ENCODE results near the gene CPA5. TPM values are rescaled to one million over a fixed set of nuclear protein-coding genes. Genes with fewer than 3 reads are reported as not detected.

CPA5 gene
- polyA plus RNA-seq, 2 donors = 0.01 to 0.04 TPM

DNA sequence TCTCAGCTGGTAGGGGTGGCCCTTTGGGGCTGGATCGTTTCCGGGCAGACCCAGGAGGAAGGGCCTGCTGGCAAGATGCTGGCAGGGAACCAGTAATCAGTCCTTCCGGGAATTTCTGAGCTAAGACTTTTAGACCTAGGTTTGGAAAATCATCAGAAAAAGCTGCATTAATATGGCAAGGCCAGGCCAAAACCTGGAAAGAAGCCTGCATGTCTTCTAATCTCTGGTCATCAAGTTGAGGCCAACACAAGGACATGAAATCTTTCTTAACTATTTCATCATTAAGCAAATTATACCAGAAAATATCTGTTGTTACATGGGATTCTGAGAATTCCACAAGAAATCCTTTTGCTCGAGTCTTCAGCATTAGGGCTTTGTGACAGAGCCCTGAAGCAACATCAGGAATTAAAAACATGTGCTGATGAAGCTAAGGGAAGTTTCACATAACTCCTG lies 55.5 kb downstream of the CPA5 start:
- Histone ChIP-seq H3K9me3 (ENCODE audit: control insufficient read depth in 2 of 2, insufficient read depth in 1 of 2, low read depth in 1 of 2, low read length in 1 of 2) (no peaks in the 10 kb centered on the region), H3K36me3 (ENCODE audit: control insufficient read depth in 2 of 2, insufficient read depth in 2 of 2, low read length in 1 of 2) (no peaks in the 10 kb centered on the region), H3K27ac (ENCODE audit: low read depth in 2 of 2, low read length in 1 of 2) (no peak overlapping the region), H3K4me1 (ENCODE audit: control insufficient read depth in 2 of 2, insufficient read depth in 2 of 2, low read length in 1 of 2) (no peaks in the 10 kb centered on the region), H3K4me3 (ENCODE audit: low read depth in 1 of 2, low read length in 2 of 2) (no peak overlapping the region), H3K27me3 (ENCODE audit: control insufficient read depth in 1 of 2, insufficient read depth in 2 of 2, low read length in 2 of 2) (no peaks in the 10 kb centered on the region)
- 59 to 86% methylated on average over 4 of the region's 4 CpGs for WGBS, 2 donors

DNA sequence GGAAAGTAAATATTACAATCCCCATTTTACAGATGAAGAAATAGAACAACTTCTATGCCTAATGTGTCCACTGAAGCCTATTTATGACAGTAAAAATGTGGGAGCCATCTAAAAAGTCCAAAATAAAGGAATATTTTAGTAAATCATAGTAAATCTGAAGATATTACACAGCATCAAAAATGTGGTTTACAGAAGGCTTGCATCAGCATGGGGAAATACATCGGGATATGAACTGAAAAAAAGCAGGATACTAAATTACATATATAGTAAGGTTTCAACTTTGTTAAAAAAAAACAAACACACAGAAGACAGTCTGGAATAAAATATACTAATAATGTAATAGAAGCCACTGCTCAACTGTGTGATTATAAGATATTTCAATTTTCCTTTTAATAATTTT lies 56.5 kb downstream of the CPA5 start:
- no peaks in the 10 kb centered on the region for H3K27me3 ChIP-seq (ENCODE audit: control insufficient read depth in 1 of 2, insufficient read depth in 2 of 2, low read length in 2 of 2)
- H3K36me3 ChIP-seq (ENCODE audit: control insufficient read depth in 2 of 2, insufficient read depth in 2 of 2, low read length in 1 of 2) = no peaks in the 10 kb centered on the region
- H3K4me1 ChIP-seq (ENCODE audit: control insufficient read depth in 2 of 2, insufficient read depth in 2 of 2, low read length in 1 of 2) = no peaks in the 10 kb centered on the region
- no peaks in the 10 kb centered on the region for H3K9me3 ChIP-seq (ENCODE audit: control insufficient read depth in 2 of 2, insufficient read depth in 1 of 2, low read depth in 1 of 2, low read length in 1 of 2)
- H3K4me3 ChIP-seq (ENCODE audit: low read depth in 1 of 2, low read length in 2 of 2) = no peak overlapping the region
- WGBS, 2 donors = 88 to 92% methylated on average over 1 of the region's 1 CpG
- no peak overlapping the region for H3K27ac ChIP-seq (ENCODE audit: low read depth in 2 of 2, low read length in 1 of 2)

DNA sequence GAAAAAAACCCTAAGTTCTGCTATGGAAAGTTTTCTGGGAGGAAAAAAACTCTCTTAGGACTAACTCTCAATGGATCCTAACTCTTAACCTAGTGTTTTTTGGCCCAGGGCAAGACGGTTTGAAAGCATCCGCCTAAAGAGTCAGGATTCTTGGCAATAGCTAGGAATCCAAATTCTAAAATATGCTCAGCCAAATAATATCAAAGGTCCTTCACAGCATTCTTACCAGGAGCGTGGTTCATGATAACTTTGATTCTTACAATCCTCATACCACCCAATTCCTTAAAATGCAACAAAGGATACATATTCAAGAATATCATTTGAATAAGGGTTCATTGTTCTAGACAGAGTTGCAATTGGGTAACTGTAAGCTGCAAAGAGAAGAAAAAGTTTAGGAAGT lies 57.0 kb downstream of the CPA5 start:
- Histone ChIP-seq H3K27me3 (ENCODE audit: control insufficient read depth in 1 of 2, insufficient read depth in 2 of 2, low read length in 2 of 2) (no peaks in the 10 kb centered on the region), H3K27ac (ENCODE audit: low read depth in 2 of 2, low read length in 1 of 2) (no peak overlapping the region), H3K4me3 (ENCODE audit: low read depth in 1 of 2, low read length in 2 of 2) (no peak overlapping the region), H3K4me1 (ENCODE audit: control insufficient read depth in 2 of 2, insufficient read depth in 2 of 2, low read length in 1 of 2) (no peaks in the 10 kb centered on the region), H3K36me3 (ENCODE audit: control insufficient read depth in 2 of 2, insufficient read depth in 2 of 2, low read length in 1 of 2) (no peaks in the 10 kb centered on the region), H3K9me3 (ENCODE audit: control insufficient read depth in 2 of 2, insufficient read depth in 1 of 2, low read depth in 1 of 2, low read length in 1 of 2) (no peaks in the 10 kb centered on the region)
- WGBS, 2 donors = 68 to 86% methylated on average over 3 of the region's 3 CpGs

DNA sequence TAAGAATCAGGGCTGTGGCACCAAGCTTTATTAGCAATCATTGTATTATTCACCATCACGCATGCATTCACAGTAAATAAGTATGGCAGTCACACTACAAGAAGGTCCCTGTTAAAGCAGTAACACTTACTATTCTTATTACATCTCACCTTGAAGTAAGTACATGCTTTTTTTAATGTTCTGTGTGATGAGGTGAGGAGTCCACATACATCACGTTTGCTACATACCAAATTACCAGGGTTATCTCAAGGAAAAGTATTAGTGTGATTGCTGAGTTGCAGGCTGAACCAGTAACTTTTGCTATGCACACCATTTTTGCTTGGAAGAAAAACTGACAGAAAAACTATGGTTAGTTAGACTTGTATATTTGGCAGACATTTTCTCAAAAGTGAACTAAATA lies 60.4 kb downstream of the CPA5 start:
- Histone ChIP-seq H3K36me3 (ENCODE audit: control insufficient read depth in 2 of 2, insufficient read depth in 2 of 2, low read length in 1 of 2) (no peaks in the 10 kb centered on the region), H3K4me1 (ENCODE audit: control insufficient read depth in 2 of 2, insufficient read depth in 2 of 2, low read length in 1 of 2) (no peaks in the 10 kb centered on the region), H3K27ac (ENCODE audit: low read depth in 2 of 2, low read length in 1 of 2) (no peak overlapping the region), H3K9me3 (ENCODE audit: control insufficient read depth in 2 of 2, insufficient read depth in 1 of 2, low read depth in 1 of 2, low read length in 1 of 2) (no peaks in the 10 kb centered on the region), H3K4me3 (ENCODE audit: low read depth in 1 of 2, low read length in 2 of 2) (no peak overlapping the region), H3K27me3 (ENCODE audit: control insufficient read depth in 1 of 2, insufficient read depth in 2 of 2, low read length in 2 of 2) (no peaks in the 10 kb centered on the region)
- WGBS, 2 donors = 90 to 93% methylated on average over 2 of the region's 2 CpGs

DNA sequence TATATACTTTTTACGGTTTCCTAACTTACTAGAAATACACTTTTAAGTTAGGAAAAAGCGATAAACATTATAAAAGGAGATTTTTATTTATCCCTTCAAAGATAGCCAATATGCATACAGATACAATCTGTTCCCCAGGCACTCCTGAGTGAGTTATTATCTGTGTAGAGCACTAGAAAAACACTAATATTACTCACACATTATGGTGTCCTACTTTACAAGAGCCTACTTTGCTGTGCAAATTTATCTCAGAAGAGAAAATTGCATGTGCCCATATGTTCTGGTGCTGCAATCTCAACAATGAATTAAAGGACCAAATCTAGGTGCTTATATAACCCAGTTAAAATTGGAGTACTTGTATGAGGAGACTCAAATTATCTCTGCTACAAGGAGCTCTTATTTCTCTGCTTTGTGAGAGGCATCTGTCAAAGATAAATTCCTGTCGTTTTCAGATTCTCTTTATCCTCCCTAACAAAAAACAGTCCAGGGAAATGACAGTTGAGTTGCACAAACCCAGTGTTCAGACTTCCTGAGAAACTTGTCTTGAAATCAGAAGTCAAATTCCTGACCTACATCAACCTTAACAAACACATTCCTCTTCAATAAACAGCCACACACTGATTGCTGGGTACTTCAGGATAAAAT lies 64.6 kb downstream of the CPA5 start:
- Histone ChIP-seq H3K9me3 (ENCODE audit: control insufficient read depth in 2 of 2, insufficient read depth in 1 of 2, low read depth in 1 of 2, low read length in 1 of 2) (no peaks in the 10 kb centered on the region), H3K27ac (ENCODE audit: low read depth in 2 of 2, low read length in 1 of 2) (no peak overlapping the region), H3K27me3 (ENCODE audit: control insufficient read depth in 1 of 2, insufficient read depth in 2 of 2, low read length in 2 of 2) (no peaks in the 10 kb centered on the region), H3K36me3 (ENCODE audit: control insufficient read depth in 2 of 2, insufficient read depth in 2 of 2, low read length in 1 of 2) (no peaks in the 10 kb centered on the region), H3K4me1 (ENCODE audit: control insufficient read depth in 2 of 2, insufficient read depth in 2 of 2, low read length in 1 of 2) (no peaks in the 10 kb centered on the region), H3K4me3 (ENCODE audit: low read depth in 1 of 2, low read length in 2 of 2) (no peak overlapping the region)
- 75 to 76% methylated on average over 3 of the region's 3 CpGs for WGBS, 2 donors

DNA sequence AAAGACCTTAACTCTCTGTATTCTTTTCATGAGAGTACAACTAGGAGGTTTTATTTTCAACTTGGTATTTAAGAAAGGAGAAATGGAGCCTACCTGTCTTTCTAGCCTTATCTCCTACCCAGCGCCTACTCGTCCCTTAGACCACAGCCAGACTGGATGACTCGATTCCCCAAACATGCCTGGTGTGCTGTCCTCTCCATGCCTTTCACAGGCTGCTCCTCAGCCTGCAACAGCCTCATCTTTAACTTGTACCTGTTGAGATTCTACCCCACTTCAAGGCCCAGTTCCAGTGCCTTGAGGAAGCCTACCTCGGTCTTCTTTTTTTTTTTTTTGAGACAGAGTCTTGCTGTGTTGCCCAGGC lies 65.1 kb downstream of the CPA5 start:
- Histone ChIP-seq H3K4me3 (ENCODE audit: low read depth in 1 of 2, low read length in 2 of 2) (no peak overlapping the region), H3K4me1 (ENCODE audit: control insufficient read depth in 2 of 2, insufficient read depth in 2 of 2, low read length in 1 of 2) (no peaks in the 10 kb centered on the region), H3K36me3 (ENCODE audit: control insufficient read depth in 2 of 2, insufficient read depth in 2 of 2, low read length in 1 of 2) (no peaks in the 10 kb centered on the region), H3K27ac (ENCODE audit: low read depth in 2 of 2, low read length in 1 of 2) (no peak overlapping the region), H3K27me3 (ENCODE audit: control insufficient read depth in 1 of 2, insufficient read depth in 2 of 2, low read length in 2 of 2) (no peaks in the 10 kb centered on the region), H3K9me3 (ENCODE audit: control insufficient read depth in 2 of 2, insufficient read depth in 1 of 2, low read depth in 1 of 2, low read length in 1 of 2) (no peaks in the 10 kb centered on the region)
- WGBS, 2 donors = 92 to 93% methylated on average over 4 of the region's 4 CpGs

DNA sequence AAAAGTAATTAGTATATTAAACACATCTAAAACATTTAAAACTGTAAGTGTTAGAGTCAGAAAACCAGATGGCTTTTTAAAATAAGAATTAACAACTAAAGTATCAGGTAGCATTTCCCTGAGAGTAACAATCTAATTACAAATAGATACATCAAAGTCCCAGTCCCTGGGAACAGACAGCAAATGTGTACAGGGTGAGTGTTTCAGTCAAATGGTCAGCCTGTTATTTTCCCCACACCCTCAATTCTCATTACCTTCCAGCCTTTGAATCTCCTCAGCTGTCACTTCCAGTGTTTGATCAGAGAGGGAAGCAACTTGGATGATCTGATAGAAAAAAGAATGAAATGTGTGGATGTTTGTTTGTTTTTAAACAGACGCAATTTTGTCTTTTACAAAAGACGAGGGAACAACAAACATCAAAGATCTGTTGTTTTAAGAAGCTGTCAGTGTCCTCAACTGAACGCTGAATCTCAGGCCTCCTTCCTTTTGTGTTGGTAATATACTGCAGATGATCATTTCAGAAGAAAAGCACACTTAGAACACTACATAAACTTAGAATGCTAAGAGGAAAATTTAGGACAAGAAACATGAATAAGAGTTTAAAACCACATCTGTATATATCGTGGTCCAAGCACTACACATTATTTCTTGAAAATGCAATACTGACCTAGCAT lies 66.4 kb downstream of the CPA5 start:
- Histone ChIP-seq H3K9me3 (ENCODE audit: control insufficient read depth in 2 of 2, insufficient read depth in 1 of 2, low read depth in 1 of 2, low read length in 1 of 2) (no peaks in the 10 kb centered on the region), H3K4me3 (ENCODE audit: low read depth in 1 of 2, low read length in 2 of 2) (no peak overlapping the region), H3K4me1 (ENCODE audit: control insufficient read depth in 2 of 2, insufficient read depth in 2 of 2, low read length in 1 of 2) (no peaks in the 10 kb centered on the region), H3K27me3 (ENCODE audit: control insufficient read depth in 1 of 2, insufficient read depth in 2 of 2, low read length in 2 of 2) (no peaks in the 10 kb centered on the region), H3K27ac (ENCODE audit: low read depth in 2 of 2, low read length in 1 of 2) (no peak overlapping the region), H3K36me3 (ENCODE audit: control insufficient read depth in 2 of 2, insufficient read depth in 2 of 2, low read length in 1 of 2) (no peaks in the 10 kb centered on the region)
- WGBS, 2 donors = 71 to 74% methylated on average over 4 of the region's 4 CpGs

DNA sequence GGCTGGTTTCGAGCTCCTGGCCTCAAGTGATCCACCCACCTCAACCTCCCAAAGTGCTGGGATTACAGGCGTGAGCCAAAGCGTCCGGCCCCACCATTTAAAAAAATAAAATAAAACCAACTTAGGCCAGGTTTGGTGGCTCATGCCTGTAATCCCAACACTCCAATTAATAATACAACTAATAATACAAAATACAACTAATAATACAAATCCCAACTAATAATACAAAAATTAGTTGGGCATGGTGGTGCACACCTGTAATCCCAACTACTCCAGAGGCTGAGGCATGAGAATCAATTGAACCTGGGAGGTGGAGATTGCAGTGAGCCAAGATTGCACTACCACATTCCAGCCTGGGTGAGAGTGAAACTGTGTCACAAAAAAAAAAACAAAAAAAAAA lies 68.6 kb downstream of the CPA5 start:
- Histone ChIP-seq H3K27ac (ENCODE audit: low read depth in 2 of 2, low read length in 1 of 2) (no peak overlapping the region), H3K27me3 (ENCODE audit: control insufficient read depth in 1 of 2, insufficient read depth in 2 of 2, low read length in 2 of 2) (no peaks in the 10 kb centered on the region), H3K36me3 (ENCODE audit: control insufficient read depth in 2 of 2, insufficient read depth in 2 of 2, low read length in 1 of 2) (no peaks in the 10 kb centered on the region), H3K9me3 (ENCODE audit: control insufficient read depth in 2 of 2, insufficient read depth in 1 of 2, low read depth in 1 of 2, low read length in 1 of 2) (no peaks in the 10 kb centered on the region), H3K4me1 (ENCODE audit: control insufficient read depth in 2 of 2, insufficient read depth in 2 of 2, low read length in 1 of 2) (no peaks in the 10 kb centered on the region), H3K4me3 (ENCODE audit: low read depth in 1 of 2, low read length in 2 of 2) (no peak overlapping the region)
- 98 to 100% methylated on average over 4 of the region's 4 CpGs for WGBS, 2 donors

DNA sequence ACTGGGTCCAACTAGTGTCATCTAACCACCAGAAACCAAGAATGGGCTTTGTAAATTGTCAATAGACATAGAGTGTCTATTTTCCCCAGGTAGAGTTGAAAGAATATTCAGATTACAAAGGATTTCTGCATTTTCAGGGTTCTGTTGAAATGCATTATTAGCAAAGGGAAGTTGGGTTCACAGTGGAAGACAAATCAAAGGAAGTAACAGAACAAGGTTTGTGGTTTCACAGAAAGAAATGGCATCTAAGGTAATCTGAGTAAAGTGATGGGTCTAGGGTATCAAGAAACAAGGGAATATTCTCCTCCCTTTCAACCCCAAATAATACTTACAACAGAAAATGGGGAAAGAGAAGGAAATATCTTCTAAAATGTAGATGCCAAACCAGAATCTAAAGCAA lies 70.4 kb downstream of the CPA5 start:
- H3K4me3 ChIP-seq (ENCODE audit: low read depth in 1 of 2, low read length in 2 of 2) = no peak overlapping the region
- no peak overlapping the region for H3K27ac ChIP-seq (ENCODE audit: low read depth in 2 of 2, low read length in 1 of 2)
- no peaks in the 10 kb centered on the region for H3K36me3 ChIP-seq (ENCODE audit: control insufficient read depth in 2 of 2, insufficient read depth in 2 of 2, low read length in 1 of 2)
- H3K4me1 ChIP-seq (ENCODE audit: control insufficient read depth in 2 of 2, insufficient read depth in 2 of 2, low read length in 1 of 2) = no peaks in the 10 kb centered on the region
- H3K9me3 ChIP-seq (ENCODE audit: control insufficient read depth in 2 of 2, insufficient read depth in 1 of 2, low read depth in 1 of 2, low read length in 1 of 2) = no peaks in the 10 kb centered on the region
- H3K27me3 ChIP-seq (ENCODE audit: control insufficient read depth in 1 of 2, insufficient read depth in 2 of 2, low read length in 2 of 2) = no peaks in the 10 kb centered on the region

DNA sequence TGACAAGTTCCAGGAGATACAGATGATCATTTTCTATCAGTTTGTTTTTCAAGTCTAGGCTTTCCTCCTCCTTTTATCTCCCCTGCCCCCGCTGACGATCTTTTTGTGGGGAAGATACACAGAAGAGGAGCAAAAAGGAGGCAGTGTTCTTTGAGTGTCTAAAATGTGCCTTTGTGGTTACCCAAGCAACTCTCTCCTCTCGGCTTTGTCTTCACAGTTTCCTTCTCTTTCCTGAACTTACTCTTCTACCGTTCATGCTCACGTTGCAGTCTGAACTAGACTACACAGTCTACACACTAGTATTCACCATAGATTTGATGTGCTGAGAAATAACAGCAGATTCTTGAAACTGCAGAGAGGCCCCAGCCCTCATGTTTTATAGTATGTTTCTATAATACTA lies 72.6 kb downstream of the CPA5 start:
- WGBS, 2 donors = 79% methylated on average over 5 of the region's 5 CpGs
- H3K36me3 ChIP-seq (ENCODE audit: control insufficient read depth in 2 of 2, insufficient read depth in 2 of 2, low read length in 1 of 2) = no peaks in the 10 kb centered on the region
- no peak overlapping the region for H3K27ac ChIP-seq (ENCODE audit: low read depth in 2 of 2, low read length in 1 of 2)
- H3K27me3 ChIP-seq (ENCODE audit: control insufficient read depth in 1 of 2, insufficient read depth in 2 of 2, low read length in 2 of 2) = no peaks in the 10 kb centered on the region
- H3K4me1 ChIP-seq (ENCODE audit: control insufficient read depth in 2 of 2, insufficient read depth in 2 of 2, low read length in 1 of 2) = no peaks in the 10 kb centered on the region
- no peaks in the 10 kb centered on the region for H3K9me3 ChIP-seq (ENCODE audit: control insufficient read depth in 2 of 2, insufficient read depth in 1 of 2, low read depth in 1 of 2, low read length in 1 of 2)
- no peak overlapping the region for H3K4me3 ChIP-seq (ENCODE audit: low read depth in 1 of 2, low read length in 2 of 2)

Measured in esophagus (tissue), 2 donors.